Chondrocyte (in vitro differentiated cells): ENCODE measurements around the gene UBE3B. TPM values are rescaled to one million over a fixed set of nuclear protein-coding genes. Genes with fewer than 3 reads are reported as not detected.

Source experiments
- DNase-seq: peaks from one replicate; pipeline ENCODE4 v3.0.0; 2021; ENCODE audit warnings: mixed read lengths, low spot score
- H3K27ac Mint-ChIP-seq: one replicate; pipeline ENCODE4 v1.8.0; 2021; ENCODE audit warnings: mild to moderate bottlenecking, moderate library complexity, mixed read lengths; ENCODE audit not compliant: unreplicated experiment
- H3K27me3 Mint-ChIP-seq: 2 replicates; pipeline ENCODE4 v1.8.0; 2021; ENCODE audit warnings: low read depth, mixed read lengths
- H3K36me3 Mint-ChIP-seq: 2 replicates; pipeline ENCODE4 v1.8.0; 2021; ENCODE audit warnings: low read depth, mixed read lengths
- H3K4me1 Mint-ChIP-seq: 2 replicates; pipeline ENCODE4 v1.8.0; 2021; ENCODE audit warnings: low read depth, mild to moderate bottlenecking, mixed read lengths
- H3K4me3 Mint-ChIP-seq: one replicate; pipeline ENCODE4 v1.8.0; 2021; ENCODE audit warnings: mild to moderate bottlenecking, moderate library complexity, mixed read lengths; ENCODE audit not compliant: unreplicated experiment
- H3K9me3 Mint-ChIP-seq: 2 replicates; pipeline ENCODE4 v1.8.0; 2021; ENCODE audit warnings: low read depth, mixed read lengths
- CTCF ChIP-seq: fragments of 200-600 bp; sonication (generic); IDR thresholded peaks from 2 replicates; pipeline ENCODE4 v1.5.0; 2021; ENCODE audit warnings: antibody characterized with exemption, mild to moderate bottlenecking, moderate library complexity
- total RNA-seq: library from RNA; stranded (reverse); gene quantifications from 3 replicates; pipeline ENCODE4 v1.2.1, GENCODE V29; 2021

Gene UBE3B
- total RNA-seq, 1 donor from 2014 or later: 32.9 TPM

- Mint-ChIP-seq H3K36me3 (peaks cover 31% of the 10 kb centered on the region), H3K4me1 (peaks cover 15% of the 10 kb centered on the region), H3K27ac (no peak overlapping the region), H3K4me3 (no peak overlapping the region), H3K9me3 (no peaks in the 10 kb centered on the region), H3K27me3 (no peaks in the 10 kb centered on the region)
- TF ChIP-seq CTCF: no peak
- no peak for DNase-seq
Observed at GRCh38 chr12:109521831-109522230, 44.4 kb downstream of the UBE3B start.

GRCh38 chr12:109523071-109523470 lies 45.6 kb downstream of the UBE3B start:
- no peak for TF ChIP-seq CTCF
- Mint-ChIP-seq H3K36me3 (peaks cover 28% of the 10 kb centered on the region), H3K4me1 (peaks cover 15% of the 10 kb centered on the region), H3K9me3 (no peaks in the 10 kb centered on the region), H3K27ac (no peak overlapping the region), H3K4me3 (no peak overlapping the region), H3K27me3 (no peaks in the 10 kb centered on the region)
- DNase-seq: no peak

GRCh38 chr12:109523504-109523903 lies 46.1 kb downstream of the UBE3B start:
- no peak for DNase-seq
- Mint-ChIP-seq H3K27ac (no peak overlapping the region), H3K9me3 (no peaks in the 10 kb centered on the region), H3K36me3 (peaks cover 28% of the 10 kb centered on the region), H3K4me3 (no peak overlapping the region), H3K4me1 (peaks cover 13% of the 10 kb centered on the region), H3K27me3 (no peaks in the 10 kb centered on the region)
- no peak for TF ChIP-seq CTCF

- H3K9me3 Mint-ChIP-seq: no peaks in the 10 kb centered on the region
- TF ChIP-seq CTCF: no peak
Observed at GRCh38 chr12:109524466-109525278, 47.2 kb downstream of the UBE3B start.

GRCh38 chr12:109525279-109525585 lies 47.8 kb downstream of the UBE3B start:
- no peaks in the 10 kb centered on the region for H3K4me1 Mint-ChIP-seq
- no peak overlapping the region for H3K27ac Mint-ChIP-seq
- no peaks in the 10 kb centered on the region for H3K9me3 Mint-ChIP-seq
- no peak overlapping the region for H3K4me3 Mint-ChIP-seq
- no peaks in the 10 kb centered on the region for H3K27me3 Mint-ChIP-seq
- DNase-seq: no peak
- no peak for TF ChIP-seq CTCF
- peaks cover 31% of the 10 kb centered on the region for H3K36me3 Mint-ChIP-seq

More at GRCh38 chr12:109524466-109525278, 47.2 kb downstream of the UBE3B start:
- DNase-seq: no peak
- H3K4me3 Mint-ChIP-seq: no peak overlapping the region
- no peaks in the 10 kb centered on the region for H3K27me3 Mint-ChIP-seq
- peaks cover 29% of the 10 kb centered on the region for H3K36me3 Mint-ChIP-seq
- H3K27ac Mint-ChIP-seq: no peak overlapping the region
- H3K4me1 Mint-ChIP-seq: peaks cover 1% of the 10 kb centered on the region
